Pancreas (tissue), 10 donors: Measurements from ENCODE around the gene INPP5A. TPM values are rescaled to one million over a fixed set of nuclear protein-coding genes. Genes with fewer than 3 reads are reported as not detected.

Experiments used
- ATAC-seq, 4 donors: fragments of 200-7000 bp; cut with Tn5 transposase; one replicate each; pipeline versions ENCODE4 v1.8.0 to v1.9.1; 2020; ENCODE audit warnings: mild to moderate bottlenecking in 4 of 4, moderate library complexity in 4 of 4
- DNase-seq, 6 donors: peaks; one replicate each; pipeline ENCODE4 v3.0.0-alpha.2; 2020
- FAIRE-seq: peaks from 2 replicates; lab custom pipeline; 2012; peaks lifted over from hg19 to GRCh38; lab: Jason Lieb, UNC
- H3K27ac ChIP-seq, 4 donors: fragments of 200-600 bp; sonication (generic); 1 replicate in 3 of 4; 2 replicates in 1 of 4; pipeline versions ENCODE4 v1.5.0 to v1.8.0; 2020
- H3K27me3 ChIP-seq, 4 donors: fragments of 200-600 bp; one replicate each; pipeline ENCODE4 v1.8.0; 2021
- H3K36me3 ChIP-seq, 3 donors: fragments of 200-600 bp; sonication (generic) in 1 of 3; one replicate each; pipeline versions ENCODE4 v1.5.0 to v1.8.0; 2020 to 2021
- H3K4me1 ChIP-seq, 3 donors: fragments of 200-600 bp; one replicate each; pipeline ENCODE4 v1.8.0; 2021
- H3K4me3 ChIP-seq, 4 donors: fragments of 200-600 bp; sonication (generic) in 2 of 4; one replicate each; pipeline versions ENCODE4 v1.5.0 to v1.8.0; 2020 to 2021
- H3K9me3 ChIP-seq, 4 donors: fragments of 200-600 bp; one replicate each; pipeline ENCODE4 v1.8.0; 2021
- WGBS, 2 donors: extraction: QIAGEN DNeasy Blood & Tissue Kit; methylation state at CpG; one replicate each; pipeline ENCODE4 v1.1.7; 2013; 5-methylcytosine and 5-hydroxymethylcytosine counted together
- intact Hi-C, 3 donors: fragments of 100-400 bp; cut with DNase I; formaldehyde crosslinking; loops; one replicate each; pipeline versions ENCODE4 v1.11.1 to v1.14.2; 2022
- polyA plus RNA-seq, 2 donors: library from polyadenylated mRNA; stranded (reverse); fragments of 200-250 nt; gene quantifications; one replicate each; pipeline ENCODE4 v1.2.3, GENCODE V29; 2013
- total RNA-seq, 6 donors: library from RNA; stranded (reverse); fragmentation: NEBNext Ultra II Directional in 4 of 6; extraction: Animal tissue kit (Norgen Biotek cat#: 25700) in 4 of 6; gene quantifications; one replicate each; pipeline versions ENCODE4 v1.2.1 to v1.2.4, GENCODE V29; 2021 to 2023
- TF ChIP-seq, protein P1 (sequence below), 4 donors: fragments of 200-600 bp; sonication (generic) in 3 of 4; IDR thresholded peaks; one replicate each; pipeline versions ENCODE4 v1.5.0 to v1.8.0; 2021; ENCODE audit warnings: antibody characterized with exemption in 4 of 4
- donor health status: healthy with polysubstance abuse.
- donor health status: DM: no; HTN: no; CAD: no; lungs with moderate emphysema.
- donor health status: DM: no; HTN: no; CAD: no.
- donor health status: control.
- donor health status: control.
- donor health status: Bipolar disorder and iron deficiency.
- donor health status: DM: yes; HTN: yes; CAD: no.
- donor health status: DM: no; HTN: no; CAD: no.
- donor health status: DM: no; HTN: no; CAD: no.
- donor health status: DM: yes; HTN: yes; CAD: no.

Gene INPP5A
- total and polyA plus RNA-seq, 8 donors = 5.9 to 15.6 (median 11.3) TPM

- intact Hi-C loops = no loop called here
- Histone ChIP-seq H3K4me3 (no peak overlapping the region), H3K27me3 (no peaks in the 10 kb centered on the region), H3K9me3 (no peaks in the 10 kb centered on the region), H3K27ac (no peak overlapping the region), H3K36me3 (no peaks in the 10 kb centered on the region), H3K4me1 (no peaks in the 10 kb centered on the region)
- DNase-seq = no peak
- ATAC-seq = no peak
- TF ChIP-seq, protein P1, sequence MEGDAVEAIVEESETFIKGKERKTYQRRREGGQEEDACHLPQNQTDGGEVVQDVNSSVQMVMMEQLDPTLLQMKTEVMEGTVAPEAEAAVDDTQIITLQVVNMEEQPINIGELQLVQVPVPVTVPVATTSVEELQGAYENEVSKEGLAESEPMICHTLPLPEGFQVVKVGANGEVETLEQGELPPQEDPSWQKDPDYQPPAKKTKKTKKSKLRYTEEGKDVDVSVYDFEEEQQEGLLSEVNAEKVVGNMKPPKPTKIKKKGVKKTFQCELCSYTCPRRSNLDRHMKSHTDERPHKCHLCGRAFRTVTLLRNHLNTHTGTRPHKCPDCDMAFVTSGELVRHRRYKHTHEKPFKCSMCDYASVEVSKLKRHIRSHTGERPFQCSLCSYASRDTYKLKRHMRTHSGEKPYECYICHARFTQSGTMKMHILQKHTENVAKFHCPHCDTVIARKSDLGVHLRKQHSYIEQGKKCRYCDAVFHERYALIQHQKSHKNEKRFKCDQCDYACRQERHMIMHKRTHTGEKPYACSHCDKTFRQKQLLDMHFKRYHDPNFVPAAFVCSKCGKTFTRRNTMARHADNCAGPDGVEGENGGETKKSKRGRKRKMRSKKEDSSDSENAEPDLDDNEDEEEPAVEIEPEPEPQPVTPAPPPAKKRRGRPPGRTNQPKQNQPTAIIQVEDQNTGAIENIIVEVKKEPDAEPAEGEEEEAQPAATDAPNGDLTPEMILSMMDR (IDR thresholded peaks at IDR 0.05) = no peak
- WGBS, 2 donors = 96% methylated on average over 22 of the region's 22 CpGs
- FAIRE-seq = no peak
Measured at GRCh38 chr10:132728741-132729140, 191.2 kb downstream of the INPP5A start.

- H3K27ac ChIP-seq = no peak overlapping the region
- FAIRE-seq (no peak), DNase-seq (no peak), ATAC-seq (no peak)
- no peaks in the 10 kb centered on the region for H3K4me1 ChIP-seq
- TF ChIP-seq, protein P1 (IDR thresholded peaks at IDR 0.05) = no peak
- intact Hi-C loops = no loop called here
- no peaks in the 10 kb centered on the region for H3K9me3 ChIP-seq
- WGBS, 2 donors = 87 to 90% methylated on average over 29 of the region's 29 CpGs
- no peaks in the 10 kb centered on the region for H3K36me3 ChIP-seq
- no peaks in the 10 kb centered on the region for H3K27me3 ChIP-seq
- no peak overlapping the region for H3K4me3 ChIP-seq
Measured at GRCh38 chr10:132729810-132730572, 192.4 kb downstream of the INPP5A start.

- FAIRE-seq = no peak
- ATAC-seq = no peak
- intact Hi-C loops = no loop called here
- TF ChIP-seq, protein P1 (IDR thresholded peaks at IDR 0.05) = no peak
- no peaks in the 10 kb centered on the region for H3K4me1 ChIP-seq
- H3K9me3 ChIP-seq = no peaks in the 10 kb centered on the region
- 86 to 88% methylated on average over 15 of the region's 15 CpGs for WGBS, 2 donors
- H3K36me3 ChIP-seq = no peaks in the 10 kb centered on the region
- H3K27me3 ChIP-seq = no peaks in the 10 kb centered on the region
- no peak overlapping the region for H3K27ac ChIP-seq
- no peak overlapping the region for H3K4me3 ChIP-seq
- no peak for DNase-seq
Measured at GRCh38 chr10:132730573-132730953, 193.0 kb downstream of the INPP5A start.

DNA sequence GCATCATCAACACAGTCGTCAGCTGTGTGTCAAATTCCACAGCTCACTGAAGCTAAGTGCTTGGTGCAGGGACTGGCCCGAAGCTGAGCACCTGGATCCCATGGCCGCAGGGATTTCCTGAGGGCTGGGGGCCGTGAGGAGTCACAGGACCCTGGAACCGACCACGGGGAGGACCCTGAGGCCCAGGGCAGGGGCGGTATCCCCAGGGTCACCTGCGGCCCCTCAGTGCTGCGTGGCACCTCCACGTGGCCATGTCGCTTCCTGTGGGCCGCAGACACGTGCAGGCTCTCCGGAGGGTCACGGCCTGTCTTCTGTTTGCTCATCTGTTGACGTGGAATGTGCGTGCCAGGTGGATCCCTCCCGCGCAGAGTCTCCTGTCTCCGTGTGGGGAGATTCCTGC, 194.9 kb downstream of the INPP5A start:
- 91 to 94% methylated on average over 20 of the region's 20 CpGs for WGBS, 2 donors
- Histone ChIP-seq H3K36me3 (no peaks in the 10 kb centered on the region), H3K9me3 (no peaks in the 10 kb centered on the region), H3K4me3 (no peak overlapping the region), H3K27me3 (no peaks in the 10 kb centered on the region), H3K4me1 (no peaks in the 10 kb centered on the region), H3K27ac (no peak overlapping the region)
- DNase-seq (no peak), FAIRE-seq (no peak), ATAC-seq (no peak)
- TF ChIP-seq, protein P1 (IDR thresholded peaks at IDR 0.05) = no peak
- intact Hi-C loops = no loop called here

DNA sequence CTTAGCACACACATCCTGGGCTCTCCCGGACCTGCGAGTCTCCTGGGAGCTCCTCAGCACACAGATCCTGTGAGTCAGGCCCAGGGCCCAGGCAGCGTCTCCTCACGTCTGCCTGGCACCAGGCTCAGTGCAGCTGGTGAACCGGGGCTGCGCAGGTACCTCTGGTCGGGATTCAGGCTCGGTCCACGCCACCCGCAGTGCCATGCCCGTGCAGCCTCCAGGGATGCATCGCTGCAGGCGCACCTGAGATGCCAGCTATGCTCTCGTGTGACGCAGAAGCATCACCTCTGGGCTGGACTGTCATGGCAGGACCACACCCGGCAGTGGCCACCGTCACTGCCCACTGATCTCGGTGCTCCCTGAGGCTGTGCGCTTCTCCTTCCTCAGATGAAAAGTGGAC, 196.3 kb downstream of the INPP5A start:
- no peak for ATAC-seq
- no peak overlapping the region for H3K4me3 ChIP-seq
- no peaks in the 10 kb centered on the region for H3K27me3 ChIP-seq
- H3K27ac ChIP-seq = no peak overlapping the region
- H3K9me3 ChIP-seq = no peaks in the 10 kb centered on the region
- DNase-seq = no peak
- no peak for FAIRE-seq
- intact Hi-C loops = no loop called here
- no peaks in the 10 kb centered on the region for H3K36me3 ChIP-seq
- WGBS, 2 donors = 92 to 93% methylated on average over 19 of the region's 19 CpGs
- TF ChIP-seq, protein P1 (IDR thresholded peaks at IDR 0.05) = no peak
- H3K4me1 ChIP-seq = no peaks in the 10 kb centered on the region
